BE2C (cell line): ENCODE measurements around the gene COL4A2.
"Not testable (repeated sequence)": the region's sequence is repeated elsewhere in the genome, so short reads cannot be mapped to it uniquely, and the experiment has no call there.

ENCODE experiments used
- DNase-seq: peaks from one replicate; pipeline ENCODE4 v3.0.0-alpha.2; 2020
- H3K27me3 ChIP-seq: fragments of 250-450 bp; sonication (Bioruptor Pico); 2 replicates; pipeline ENCODE4 v1.5.1; 2020; ENCODE audit warnings: mild to moderate bottlenecking
- H3K36me3 ChIP-seq: fragments of 250-450 bp; sonication (Bioruptor Pico); 2 replicates; pipeline ENCODE4 v1.5.1; 2020; ENCODE audit warnings: mild to moderate bottlenecking
- H3K4me1 ChIP-seq: fragments of 250-450 bp; sonication (Bioruptor Pico); 2 replicates; pipeline ENCODE4 v1.5.1; 2020
- H3K4me3 ChIP-seq: 2 replicates; pipeline ENCODE4 v1.5.1; 2011; ENCODE audit warnings: low read depth, low read length
- H3K9me3 ChIP-seq: fragments of 250-450 bp; sonication (Bioruptor Pico); 2 replicates; pipeline ENCODE4 v1.5.1; 2020
- CTCF ChIP-seq: IDR thresholded peaks from 2 replicates; pipeline ENCODE4 v1.5.1; 2012; ENCODE audit warnings: mild to moderate bottlenecking, low read depth, low read length

Gene COL4A2

DNA sequence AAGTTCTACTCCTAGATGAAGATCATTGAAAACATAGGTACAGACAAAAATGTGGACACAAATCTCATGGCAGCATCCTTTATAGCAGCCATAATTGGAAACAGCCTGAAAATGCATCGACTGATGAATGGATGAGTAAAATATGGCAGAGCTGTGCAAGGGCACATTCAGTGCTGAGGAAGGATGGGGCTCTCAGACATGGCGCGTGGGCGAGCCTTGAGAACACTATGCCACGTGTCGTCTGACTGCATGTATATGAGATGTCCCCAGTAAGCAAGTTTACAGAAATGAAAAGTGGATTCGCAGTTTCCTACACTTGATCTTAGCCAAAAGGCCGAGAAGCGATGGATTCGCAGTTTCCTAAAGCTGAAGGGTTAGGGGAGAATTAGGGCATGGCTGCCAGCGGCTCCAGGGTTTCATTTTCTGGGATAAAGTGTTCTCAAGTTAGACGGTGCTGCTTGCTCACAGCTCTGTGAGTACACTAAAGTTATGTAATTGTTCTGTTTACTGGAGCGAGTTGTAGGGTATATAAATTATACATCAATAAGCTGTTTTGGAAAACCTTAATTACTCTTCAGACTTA, 176.4 kb downstream of the COL4A2 start:
- Histone ChIP-seq H3K27me3 (peaks cover 22% of the 10 kb centered on the region), H3K36me3 (no peaks in the 10 kb centered on the region), H3K4me1 (no peaks in the 10 kb centered on the region), H3K9me3 (no peaks in the 10 kb centered on the region), H3K4me3 (no peak overlapping the region)
- DNase-seq: no peak
- no peak for TF ChIP-seq CTCF

DNA sequence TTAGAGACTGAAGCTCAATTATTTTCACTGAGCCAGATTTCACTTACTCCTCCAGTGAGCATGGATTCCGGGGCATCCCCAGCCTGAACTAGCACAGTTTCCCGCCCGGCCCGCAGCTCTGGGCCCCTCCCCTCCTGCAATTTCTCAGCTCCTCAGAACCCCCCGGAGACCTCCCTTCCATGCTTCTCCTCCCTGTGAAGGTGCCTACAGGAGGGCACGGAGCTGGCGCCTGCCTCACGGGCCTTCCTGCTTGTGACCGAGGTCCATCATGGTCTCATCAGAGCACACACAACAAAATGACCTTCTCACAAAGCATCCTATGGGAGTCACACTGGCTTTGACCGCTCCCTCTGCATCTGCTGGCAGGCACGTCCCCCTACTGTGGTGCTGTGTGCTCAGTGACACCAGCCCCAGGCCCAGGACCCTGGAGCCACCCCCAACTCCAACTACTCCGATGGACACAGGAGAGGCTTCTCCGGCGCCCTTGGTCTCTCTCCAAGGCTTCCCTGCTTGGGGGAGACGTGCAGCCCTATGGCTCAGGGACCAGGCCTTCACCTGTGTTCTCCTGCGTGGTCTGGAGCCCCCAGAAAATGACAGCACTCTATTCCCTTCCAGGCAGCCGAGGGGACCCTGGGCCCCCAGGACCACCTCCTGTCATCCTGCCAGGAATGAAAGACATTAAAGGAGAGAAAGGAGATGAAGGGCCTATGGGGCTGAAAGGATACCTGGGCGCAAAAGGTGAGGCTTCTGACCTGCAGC, 177.4 kb downstream of the COL4A2 start:
- no peak overlapping the region for H3K4me3 ChIP-seq
- H3K9me3 ChIP-seq: no peaks in the 10 kb centered on the region
- H3K36me3 ChIP-seq: no peaks in the 10 kb centered on the region
- no peaks in the 10 kb centered on the region for H3K4me1 ChIP-seq
- peaks cover 21% of the 10 kb centered on the region for H3K27me3 ChIP-seq
- no peak for DNase-seq
- no peak for TF ChIP-seq CTCF

GRCh38 chr13:110485604-110486003, 178.5 kb downstream of the COL4A2 start:
- Histone ChIP-seq H3K4me3 (no peak overlapping the region), H3K4me1 (no peaks in the 10 kb centered on the region), H3K27me3 (peaks cover 16% of the 10 kb centered on the region), H3K9me3 (no peaks in the 10 kb centered on the region), H3K36me3 (no peaks in the 10 kb centered on the region)
- no peak for TF ChIP-seq CTCF
- DNase-seq: no peak

GRCh38 chr13:110486061-110486715, 179.1 kb downstream of the COL4A2 start:
- no peak for TF ChIP-seq CTCF

DNA sequence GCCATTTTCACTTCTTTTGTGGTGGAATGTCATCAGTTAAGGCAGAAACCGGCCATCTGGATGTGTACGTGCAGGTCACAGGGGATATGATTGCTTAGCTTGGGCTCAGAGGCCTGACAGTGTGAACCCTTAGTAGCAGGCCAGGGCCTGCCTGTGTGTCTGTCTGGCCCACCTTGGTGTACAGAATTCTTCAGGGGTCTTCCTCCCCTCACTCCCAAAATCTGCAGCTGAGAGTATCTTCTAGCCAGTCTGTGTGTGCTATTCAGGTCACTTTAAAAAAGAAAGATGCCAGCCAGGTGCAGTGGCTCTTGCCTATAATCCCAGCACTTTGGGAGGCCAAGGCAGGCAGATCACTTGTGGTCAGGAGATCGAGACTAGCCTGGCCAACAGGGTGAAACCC, 179.8 kb downstream of the COL4A2 start:
- H3K9me3 ChIP-seq, H3K4me1 ChIP-seq, H3K4me3 ChIP-seq, DNase-seq, H3K36me3 ChIP-seq: not testable (repeated sequence)
- H3K27me3 ChIP-seq: peaks cover 15% of the 10 kb centered on the region

More at GRCh38 chr13:110486061-110486715, 179.1 kb downstream of the COL4A2 start:
- Histone ChIP-seq H3K9me3 (no peaks in the 10 kb centered on the region), H3K4me1 (no peaks in the 10 kb centered on the region), H3K36me3 (no peaks in the 10 kb centered on the region), H3K4me3 (no peak overlapping the region), H3K27me3 (peaks cover 16% of the 10 kb centered on the region)
- no peak for DNase-seq

DNA sequence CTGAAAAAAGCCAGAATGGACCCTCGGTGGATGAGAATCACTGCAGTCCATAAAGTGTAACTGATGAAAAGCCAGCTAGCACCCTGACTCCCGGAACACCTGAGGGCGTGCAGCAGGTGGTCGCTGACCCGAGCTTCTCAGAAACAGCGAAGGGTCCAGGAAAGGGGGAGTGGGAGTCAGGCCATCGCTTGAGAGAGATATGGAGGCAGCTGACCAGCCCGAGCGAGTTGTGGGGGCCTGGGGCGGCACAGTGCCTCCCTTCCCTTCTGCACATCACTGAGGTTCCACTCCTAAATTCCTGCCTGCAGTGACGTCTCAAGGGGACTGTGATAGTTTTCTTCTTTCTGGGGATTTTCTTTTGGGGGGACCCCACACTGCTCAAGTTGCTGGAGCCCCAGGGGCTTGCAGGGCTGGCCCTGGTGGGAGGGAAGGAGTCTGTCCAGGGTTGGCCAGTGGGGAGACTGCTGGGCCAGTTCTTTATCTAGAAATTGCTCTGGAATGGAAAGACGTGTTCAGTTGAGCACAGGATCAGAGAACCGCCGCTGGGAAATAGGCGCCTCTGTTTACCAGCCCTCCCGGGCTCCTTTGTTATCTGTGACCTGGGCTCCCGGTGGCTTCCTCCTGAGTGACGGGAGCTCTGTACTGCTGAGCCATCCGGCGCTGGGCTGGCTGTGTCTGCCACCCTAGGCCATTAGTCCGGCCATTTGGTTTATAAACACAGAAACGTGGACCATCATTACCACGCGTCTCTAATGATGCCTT, 183.1 kb downstream of the COL4A2 start:
- no peak for TF ChIP-seq CTCF
- no peaks in the 10 kb centered on the region for H3K27me3 ChIP-seq
- no peaks in the 10 kb centered on the region for H3K9me3 ChIP-seq
- DNase-seq: no peak
- no peak overlapping the region for H3K4me3 ChIP-seq
- no peaks in the 10 kb centered on the region for H3K4me1 ChIP-seq
- H3K36me3 ChIP-seq: no peaks in the 10 kb centered on the region
